H9 (cell line): Measurements from ENCODE around the gene MTTP. TPM values are rescaled to one million over a fixed set of nuclear protein-coding genes. Genes with fewer than 3 reads are reported as not detected.

Experiments used
- DNase-seq: peaks from one replicate; pipeline ENCODE4 v3.0.0-alpha.2; 2017
- H2AFZ ChIP-seq: one replicate; pipeline ENCODE4 v1.6.1; 2013; ENCODE audit warnings: mild to moderate bottlenecking, low read length, control low read depth, moderate library complexity
- H2AK5ac ChIP-seq: 2 replicates; pipeline ENCODE4 v1.6.1; 2013; ENCODE audit warnings: low read length, control low read depth, mixed read lengths; ENCODE audit not compliant: insufficient read length
- H2BK120ac ChIP-seq: one replicate; pipeline ENCODE4 v1.6.1; 2013; ENCODE audit warnings: low read depth, mild to moderate bottlenecking, low read length, control low read depth, inconsistent platforms; ENCODE audit not compliant: poor library complexity, severe bottlenecking
- H2BK12ac ChIP-seq: 2 replicates; pipeline ENCODE4 v1.6.1; 2013; ENCODE audit warnings: low read length, control low read depth, mixed read lengths, low read depth; ENCODE audit not compliant: insufficient read length
- H2BK15ac ChIP-seq: 2 replicates; pipeline ENCODE4 v1.6.1; 2013; ENCODE audit warnings: low read depth, low read length, control low read depth
- H2BK20ac ChIP-seq: one replicate; pipeline ENCODE4 v1.6.1; 2013; ENCODE audit warnings: low read depth, mild to moderate bottlenecking, low read length, control low read depth, inconsistent platforms; ENCODE audit not compliant: poor library complexity, severe bottlenecking
- H2BK5ac ChIP-seq: 2 replicates; pipeline ENCODE4 v1.6.1; 2013; ENCODE audit warnings: low read length, control low read depth, mixed read lengths; ENCODE audit not compliant: insufficient read length
- H3K14ac ChIP-seq: 2 replicates; pipeline ENCODE4 v1.6.1; 2013; ENCODE audit warnings: low read length, control low read depth; ENCODE audit not compliant: insufficient read depth
- H3K18ac ChIP-seq: 2 replicates; pipeline ENCODE4 v1.6.1; 2013; ENCODE audit warnings: low read depth, mild to moderate bottlenecking, mixed read lengths, low read length, control low read depth; ENCODE audit not compliant: insufficient read length
- H3K23ac ChIP-seq: 2 replicates; pipeline ENCODE4 v1.6.1; 2013; ENCODE audit warnings: low read length, control low read depth, mixed read lengths, low read depth; ENCODE audit not compliant: insufficient read length
- H3K23me2 ChIP-seq: 2 replicates; pipeline ENCODE4 v1.6.1; 2013; ENCODE audit warnings: low read depth, mild to moderate bottlenecking, mixed read lengths, low read length, control low read depth; ENCODE audit not compliant: insufficient read length, poor library complexity, severe bottlenecking
- H3K27ac ChIP-seq: 2 replicates; pipeline ENCODE4 v1.5.1; 2013; ENCODE audit warnings: low read length, control low read depth, mixed read lengths, low read depth; ENCODE audit not compliant: insufficient read length
- H3K27me3 ChIP-seq: 2 replicates; pipeline ENCODE4 v1.6.1; 2013; ENCODE audit warnings: low read length, control low read depth, inconsistent platforms; ENCODE audit not compliant: insufficient read depth
- H3K4ac ChIP-seq: 2 replicates; pipeline ENCODE4 v1.6.1; 2013; ENCODE audit warnings: low read depth, mild to moderate bottlenecking, control low read depth, inconsistent platforms, low read length, moderate library complexity
- H3K4me1 ChIP-seq: 2 replicates; pipeline ENCODE4 v1.6.1; 2013; ENCODE audit warnings: low read length, control low read depth, inconsistent platforms; ENCODE audit not compliant: insufficient read depth
- H3K4me2 ChIP-seq: 2 replicates; pipeline ENCODE4 v1.6.1; 2013; ENCODE audit warnings: low read length, control low read depth, mixed read lengths; ENCODE audit not compliant: insufficient read length, insufficient read depth
- H3K56ac ChIP-seq: 2 replicates; pipeline ENCODE4 v1.6.1; 2013; ENCODE audit warnings: low read depth, mild to moderate bottlenecking, mixed read lengths, low read length, control low read depth; ENCODE audit not compliant: insufficient read length
- H3K79me1 ChIP-seq: 2 replicates; pipeline ENCODE4 v1.6.1; 2013; ENCODE audit warnings: low read depth, mild to moderate bottlenecking, moderate library complexity, low read length, control low read depth, inconsistent platforms; ENCODE audit not compliant: insufficient read depth, poor library complexity, severe bottlenecking
- H3K79me2 ChIP-seq: 2 replicates; pipeline ENCODE4 v1.6.1; 2013; ENCODE audit warnings: low read length, control low read depth, inconsistent platforms; ENCODE audit not compliant: insufficient read depth
- H3K9ac ChIP-seq: 2 replicates; pipeline ENCODE4 v1.6.1; 2013; ENCODE audit warnings: low read length, control low read depth, mixed read lengths; ENCODE audit not compliant: insufficient read length; ENCODE audit errors: extremely low read depth
- H3K9me3 ChIP-seq: one replicate; pipeline ENCODE4 v1.6.1; 2013; ENCODE audit warnings: low read depth, low read length, inconsistent platforms; ENCODE audit not compliant: control insufficient read depth
- H3T11ph ChIP-seq: one replicate; pipeline ENCODE4 v1.6.1; 2013; ENCODE audit warnings: mild to moderate bottlenecking, low read length, control low read depth, inconsistent platforms
- H4K20me1 ChIP-seq: one replicate; pipeline ENCODE4 v1.6.1; 2013; ENCODE audit not compliant: control insufficient read depth, insufficient read length, insufficient read depth
- H4K5ac ChIP-seq: 2 replicates; pipeline ENCODE4 v1.6.1; 2013; ENCODE audit warnings: low read depth, mild to moderate bottlenecking, mixed read lengths, low read length, control low read depth; ENCODE audit not compliant: insufficient read length
- H4K8ac ChIP-seq: replicated peaks from 2 replicates; pipeline ENCODE4 v1.6.1; 2013; ENCODE audit warnings: low read length, control low read depth, mixed read lengths, low read depth; ENCODE audit not compliant: insufficient read length
- H4K91ac ChIP-seq: 2 replicates; pipeline ENCODE4 v1.6.1; 2013; ENCODE audit warnings: low read depth, mild to moderate bottlenecking, moderate library complexity, mixed read lengths, low read length, control low read depth; ENCODE audit not compliant: insufficient read length
- H3K27ac Mint-ChIP-seq, 3 experiments: 2 replicates in 2 of 3; 3 replicates in 1 of 3; pipeline ENCODE4 v1.8.0; 2020 to 2021; ENCODE audit warnings: mixed read lengths in 3 of 3, mild to moderate bottlenecking in 1 of 3, moderate library complexity in 1 of 3
- H3K27me3 Mint-ChIP-seq: 2 replicates; pipeline ENCODE4 v1.8.0; 2021; ENCODE audit warnings: low read depth, mild to moderate bottlenecking, moderate library complexity, mixed read lengths
- H3K36me3 Mint-ChIP-seq, 3 experiments: 2 replicates in 2 of 3; 3 replicates in 1 of 3; pipeline ENCODE4 v1.8.0; 2020 to 2021; ENCODE audit warnings: low read depth in 3 of 3, mixed read lengths in 3 of 3; ENCODE audit not compliant: insufficient read depth in 1 of 3
- H3K4me1 Mint-ChIP-seq, 2 experiments: 2 replicates each; pipeline ENCODE4 v1.8.0; 2020; ENCODE audit warnings: mixed read lengths in 2 of 2
- H3K4me3 Mint-ChIP-seq, 2 experiments: 2 replicates in 1 of 2; 3 replicates in 1 of 2; pipeline ENCODE4 v1.8.0; 2020 to 2021; ENCODE audit warnings: mild to moderate bottlenecking in 2 of 2, mixed read lengths in 2 of 2, moderate library complexity in 1 of 2
- H3K9me3 Mint-ChIP-seq, 2 experiments: 2 replicates in 1 of 2; 3 replicates in 1 of 2; pipeline ENCODE4 v1.8.0; 2020; ENCODE audit warnings: mild to moderate bottlenecking in 2 of 2, mixed read lengths in 2 of 2, moderate library complexity in 1 of 2
- CTCF ChIP-seq: fragments of 200-600 bp; sonication (generic); conservative IDR thresholded peaks from 3 replicates; pipeline ENCODE4 v1.8.0; 2021; ENCODE audit warnings: antibody characterized with exemption, mild to moderate bottlenecking
- total RNA-seq: library from RNA; stranded (reverse); gene quantifications from 2 replicates; pipeline ENCODE4 v1.2.1, GENCODE V29; 2021

MTTP gene
- total RNA-seq, 1 experiment from 2014 or later, result 0.46 TPM

GRCh38 chr4:99540277-99540939, 34.2 kb upstream of the MTTP start:
- no peaks in the 10 kb centered on the region for H3K27me3 Mint-ChIP-seq
- Histone ChIP-seq H4K8ac (no peak overlapping the region), H2BK120ac (no peak overlapping the region), H3K23me2 (no peaks in the 10 kb centered on the region), H3K4me1 (no peaks in the 10 kb centered on the region), H4K20me1 (no peaks in the 10 kb centered on the region), H3K23ac (no peak overlapping the region), H2BK5ac (no peak overlapping the region), H3K9me3 (no peaks in the 10 kb centered on the region), H2BK20ac (no peak overlapping the region), H3T11ph (no peak overlapping the region), H3K18ac (no peak overlapping the region), H2AFZ (no peak overlapping the region), H4K91ac (no peak overlapping the region), H3K4me2 (no peak overlapping the region), H4K5ac (no peak overlapping the region), H3K56ac (no peak overlapping the region), H2AK5ac (no peak overlapping the region), H3K79me2 (no peaks in the 10 kb centered on the region), H3K27me3 (no peaks in the 10 kb centered on the region), H3K9ac (no peak overlapping the region), H2BK12ac (no peak overlapping the region), H3K27ac (no peak overlapping the region), H3K14ac (no peak overlapping the region), H3K4ac (no peak overlapping the region), H3K79me1 (no peaks in the 10 kb centered on the region), H2BK15ac (no peak overlapping the region)
- no peak overlapping the region for H3K27ac Mint-ChIP-seq
- H3K9me3 Mint-ChIP-seq, result no peaks in the 10 kb centered on the region; a peak in 1 of 5 replicates
- no peaks in the 10 kb centered on the region for H3K36me3 Mint-ChIP-seq
- peaks cover 3% of the 10 kb centered on the region in 2 experiments; a peak in 2 of 4 replicates for H3K4me1 Mint-ChIP-seq
- DNase-seq, result no peak
- no peak for TF ChIP-seq CTCF
- no peak overlapping the region for H3K4me3 Mint-ChIP-seq
